Loucy (cell line): ENCODE measurements around the gene HOXC13.

Experiments
- H2AFZ ChIP-seq: fragments of 200-600 bp; sonication (generic); 2 replicates; pipeline ENCODE4 v1.6.0; 2016; ENCODE audit warnings: antibody characterized with exemption, mild to moderate bottlenecking, low read length, moderate library complexity
- H3F3A ChIP-seq: fragments of 200-600 bp; 2 replicates; pipeline ENCODE4 v1.6.0; 2016; ENCODE audit warnings: antibody characterized with exemption, low read depth, mild to moderate bottlenecking
- H3K27me3 ChIP-seq: fragments of 200-600 bp; sonication (generic); 2 replicates; pipeline ENCODE4 v1.6.1; 2014; ENCODE audit warnings: low read length, mild to moderate bottlenecking; ENCODE audit not compliant: insufficient read depth, poor library complexity, severe bottlenecking
- H3K36me3 ChIP-seq: fragments of 200-600 bp; sonication (generic); 2 replicates; pipeline ENCODE4 v1.6.1; 2016; ENCODE audit warnings: low read length; ENCODE audit not compliant: insufficient read depth
- H3K4me1 ChIP-seq: fragments of 200-600 bp; sonication (generic); 2 replicates; pipeline ENCODE4 v1.5.1; 2014; ENCODE audit warnings: low read length, mild to moderate bottlenecking; ENCODE audit not compliant: insufficient read depth, poor library complexity, severe bottlenecking
- H3K4me2 ChIP-seq: fragments of 200-600 bp; sonication (generic); 2 replicates; pipeline ENCODE4 v1.6.0; 2014; ENCODE audit warnings: antibody characterized with exemption, low read length, low read depth, mild to moderate bottlenecking; ENCODE audit not compliant: poor library complexity, severe bottlenecking
- H3K4me3 ChIP-seq: fragments of 200-600 bp; sonication (generic); 2 replicates; pipeline ENCODE4 v1.5.1; 2014; ENCODE audit warnings: low read length, mild to moderate bottlenecking, mixed read lengths; ENCODE audit not compliant: poor library complexity, severe bottlenecking
- H3K79me2 ChIP-seq: fragments of 200-600 bp; sonication (generic); 2 replicates; pipeline ENCODE4 v1.6.1; 2014; ENCODE audit warnings: low read length; ENCODE audit not compliant: insufficient read depth
- H3K9ac ChIP-seq: fragments of 200-600 bp; sonication (generic); 2 replicates; pipeline ENCODE4 v1.6.0; 2014; ENCODE audit warnings: mild to moderate bottlenecking, low read depth, low read length, moderate library complexity; ENCODE audit not compliant: poor library complexity, severe bottlenecking
- H3K9me2 ChIP-seq: fragments of 200-600 bp; sonication (generic); replicated peaks from 2 replicates; pipeline ENCODE4 v1.6.1; 2016; ENCODE audit warnings: low read depth, low read length, mixed read lengths
- H3K9me3 ChIP-seq: fragments of 200-600 bp; sonication (generic); 2 replicates; pipeline ENCODE4 v1.6.1; 2014; ENCODE audit warnings: mild to moderate bottlenecking, antibody characterized with exemption, low read length, low read depth; ENCODE audit not compliant: insufficient read depth
- H4K20me1 ChIP-seq: fragments of 200-600 bp; sonication (generic); 2 replicates; pipeline ENCODE4 v1.6.0; 2014; ENCODE audit warnings: antibody characterized with exemption, low read length, mild to moderate bottlenecking; ENCODE audit not compliant: insufficient read depth, poor library complexity, severe bottlenecking
- CTCF ChIP-seq: fragments of 200-600 bp; sonication (generic); conservative IDR thresholded peaks from 2 replicates; pipeline ENCODE4 v1.5.1; 2014; ENCODE audit warnings: mild to moderate bottlenecking, antibody characterized with exemption, low read length
- EZH2phosphoT487 ChIP-seq: fragments of 200-600 bp; IDR thresholded peaks from 2 replicates; pipeline ENCODE4 v1.6.1; 2018; ENCODE audit warnings: antibody characterized with exemption, mild to moderate bottlenecking, moderate library complexity, borderline replicate concordance

HOXC13 gene

GRCh38 chr12:53929527-53929926 is 9.1 kb upstream of the HOXC13 start:
- TF ChIP-seq EZH2phosphoT487, result no peak
- TF ChIP-seq CTCF, result no peak
- H3K9me2 ChIP-seq, result no peaks in the 10 kb centered on the region

GRCh38 chr12:53930591-53931255 is 7.9 kb upstream of the HOXC13 start:
- no peak overlapping the region for H3K9ac ChIP-seq
- H3K4me2 ChIP-seq, result no peak overlapping the region
- no peaks in the 10 kb centered on the region for H3K79me2 ChIP-seq
- peaks cover 8% of the 10 kb centered on the region for H3K27me3 ChIP-seq
- no peaks in the 10 kb centered on the region for H3K4me1 ChIP-seq
- no peak for TF ChIP-seq CTCF
- no peak for TF ChIP-seq EZH2phosphoT487
- no peaks in the 10 kb centered on the region for H3K9me3 ChIP-seq
- H3K36me3 ChIP-seq, result no peaks in the 10 kb centered on the region
- H3K4me3 ChIP-seq, result no peak overlapping the region
- H3F3A ChIP-seq, result no peaks in the 10 kb centered on the region
- no peak overlapping the region for H2AFZ ChIP-seq
- H3K9me2 ChIP-seq, result no peaks in the 10 kb centered on the region
- H4K20me1 ChIP-seq, result no peaks in the 10 kb centered on the region

More at GRCh38 chr12:53929527-53929926, 9.1 kb upstream of the HOXC13 start:
- H3K4me3 ChIP-seq, result no peak overlapping the region
- H3K27me3 ChIP-seq, result peaks cover 8% of the 10 kb centered on the region
- no peak overlapping the region for H2AFZ ChIP-seq
- H3K9ac ChIP-seq, result no peak overlapping the region
- no peaks in the 10 kb centered on the region for H3K36me3 ChIP-seq
- no peaks in the 10 kb centered on the region for H3K9me3 ChIP-seq
- H3K4me2 ChIP-seq, result no peak overlapping the region
- H3K79me2 ChIP-seq, result no peaks in the 10 kb centered on the region
- no peaks in the 10 kb centered on the region for H3K4me1 ChIP-seq
- H4K20me1 ChIP-seq, result no peaks in the 10 kb centered on the region
- H3F3A ChIP-seq, result no peaks in the 10 kb centered on the region

GRCh38 chr12:53931844-53932581 is 6.6 kb upstream of the HOXC13 start:
- no peak overlapping the region for H3K9ac ChIP-seq
- no peaks in the 10 kb centered on the region for H3F3A ChIP-seq
- H3K4me1 ChIP-seq, result no peaks in the 10 kb centered on the region
- H3K4me3 ChIP-seq, result no peak overlapping the region
- H3K9me2 ChIP-seq, result no peaks in the 10 kb centered on the region
- no peaks in the 10 kb centered on the region for H3K9me3 ChIP-seq
- H3K36me3 ChIP-seq, result no peaks in the 10 kb centered on the region
- TF ChIP-seq EZH2phosphoT487, result no peak
- TF ChIP-seq CTCF, result no peak
- no peaks in the 10 kb centered on the region for H3K79me2 ChIP-seq
- no peaks in the 10 kb centered on the region for H4K20me1 ChIP-seq
- no peak overlapping the region for H3K4me2 ChIP-seq
- H2AFZ ChIP-seq, result no peak overlapping the region
- peaks cover 8% of the 10 kb centered on the region for H3K27me3 ChIP-seq
